Prostate gland (tissue), 2 donors: ENCODE measurements around the gene DLGAP1.
"Not testable (repeated sequence)": the region's sequence is repeated elsewhere in the genome, so short reads cannot be mapped to it uniquely, and the experiment has no call there.

Experiments
- CTCF ChIP-seq, 4 experiments: fragments of 200-600 bp in 2 of 4; fragments of 450-650 bp in 2 of 4; sonication (generic) in 2 of 4; IDR thresholded peaks; 1 replicate in 3 of 4; 2 replicates in 1 of 4; pipeline ENCODE4 v1.5.1; 2016 to 2019; ENCODE audit warnings: antibody characterized with exemption in 4 of 4, mild to moderate bottlenecking in 2 of 4, moderate library complexity in 2 of 4
- POLR2A ChIP-seq: fragments of 450-650 bp; IDR thresholded peaks from one replicate; pipeline ENCODE4 v1.6.1; 2016; ENCODE audit warnings: antibody characterized with exemption, mild to moderate bottlenecking
- POLR2AphosphoS5 ChIP-seq: sonication (generic); formaldehyde crosslinking; IDR thresholded peaks from one replicate; pipeline ENCODE4 v1.6.1; 2017; ENCODE audit warnings: antibody characterized with exemption

DNA sequence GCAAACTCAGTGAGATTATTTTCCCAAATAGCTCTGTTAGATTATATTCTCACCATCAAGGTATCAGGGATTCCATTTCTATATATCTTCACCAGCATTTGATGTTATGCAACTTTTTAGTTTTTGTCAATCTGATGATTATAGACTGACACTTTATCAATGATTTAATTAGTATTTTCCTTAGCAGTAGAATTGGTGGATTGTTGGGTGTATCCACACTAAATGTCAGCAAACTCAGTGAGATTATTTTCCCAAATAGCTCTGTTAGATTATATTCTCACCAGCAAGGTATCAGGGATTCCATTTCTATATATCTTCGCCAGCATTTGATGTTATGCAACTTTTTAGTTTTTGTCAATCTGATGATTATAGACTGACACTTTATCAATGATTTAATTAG lies 432.4 kb downstream of the DLGAP1 start:
- TF ChIP-seq CTCF (IDR thresholded peaks at IDR 0.05); POLR2A; POLR2AphosphoS5: not testable (repeated sequence)
